ES-I3 (cell line): Measurements from ENCODE around the gene SFMBT1.
"Not testable (repeated sequence)": the region's sequence is repeated elsewhere in the genome, so short reads cannot be mapped to it uniquely, and the experiment has no call there.

Experiments used
- H3K36me3 ChIP-seq: 2 replicates; pipeline ENCODE4 v1.6.1; 2013; ENCODE audit warnings: mild to moderate bottlenecking, low read length, control low read depth, moderate library complexity; ENCODE audit not compliant: insufficient read depth
- H3K4me1 ChIP-seq: 2 replicates; pipeline ENCODE4 v1.6.1; 2013; ENCODE audit warnings: mild to moderate bottlenecking, control low read depth, low read length; ENCODE audit not compliant: insufficient read depth
- H3K9ac ChIP-seq: 2 replicates; pipeline ENCODE4 v1.6.1; 2013; ENCODE audit warnings: low read depth, mild to moderate bottlenecking, low read length, moderate library complexity
- H3K9me3 ChIP-seq: 2 replicates; pipeline ENCODE4 v1.6.1; 2013; ENCODE audit warnings: mild to moderate bottlenecking, low read length, moderate library complexity; ENCODE audit not compliant: control insufficient read depth, insufficient read depth

The SFMBT1 gene

GRCh38 chr3:53062905-53063304 is 17.0 kb upstream of the SFMBT1 start:
- no peaks in the 10 kb centered on the region for H3K4me1 ChIP-seq
- H3K36me3 ChIP-seq: no peaks in the 10 kb centered on the region
- H3K9ac ChIP-seq: no peak overlapping the region
- H3K9me3 ChIP-seq: no peaks in the 10 kb centered on the region

- Histone ChIP-seq H3K4me1 (no peaks in the 10 kb centered on the region), H3K9me3 (no peaks in the 10 kb centered on the region), H3K9ac (no peak overlapping the region), H3K36me3 (no peaks in the 10 kb centered on the region)
Measured at GRCh38 chr3:53056442-53056841, 10.6 kb upstream of the SFMBT1 start.

- not testable (repeated sequence) for H3K36me3 ChIP-seq, H3K9me3 ChIP-seq, H3K9ac ChIP-seq, H3K4me1 ChIP-seq
Measured at GRCh38 chr3:53054233-53054632, 8.4 kb upstream of the SFMBT1 start.

- Histone ChIP-seq H3K36me3 (no peaks in the 10 kb centered on the region), H3K4me1 (no peaks in the 10 kb centered on the region), H3K9me3 (no peaks in the 10 kb centered on the region), H3K9ac (no peak overlapping the region)
Measured at GRCh38 chr3:53051929-53052328, 6.1 kb upstream of the SFMBT1 start.

- Histone ChIP-seq H3K9me3 (no peaks in the 10 kb centered on the region), H3K4me1 (no peaks in the 10 kb centered on the region), H3K36me3 (no peaks in the 10 kb centered on the region), H3K9ac (no peak overlapping the region)
Measured at GRCh38 chr3:53049987-53050386, 4.1 kb upstream of the SFMBT1 start.

DNA sequence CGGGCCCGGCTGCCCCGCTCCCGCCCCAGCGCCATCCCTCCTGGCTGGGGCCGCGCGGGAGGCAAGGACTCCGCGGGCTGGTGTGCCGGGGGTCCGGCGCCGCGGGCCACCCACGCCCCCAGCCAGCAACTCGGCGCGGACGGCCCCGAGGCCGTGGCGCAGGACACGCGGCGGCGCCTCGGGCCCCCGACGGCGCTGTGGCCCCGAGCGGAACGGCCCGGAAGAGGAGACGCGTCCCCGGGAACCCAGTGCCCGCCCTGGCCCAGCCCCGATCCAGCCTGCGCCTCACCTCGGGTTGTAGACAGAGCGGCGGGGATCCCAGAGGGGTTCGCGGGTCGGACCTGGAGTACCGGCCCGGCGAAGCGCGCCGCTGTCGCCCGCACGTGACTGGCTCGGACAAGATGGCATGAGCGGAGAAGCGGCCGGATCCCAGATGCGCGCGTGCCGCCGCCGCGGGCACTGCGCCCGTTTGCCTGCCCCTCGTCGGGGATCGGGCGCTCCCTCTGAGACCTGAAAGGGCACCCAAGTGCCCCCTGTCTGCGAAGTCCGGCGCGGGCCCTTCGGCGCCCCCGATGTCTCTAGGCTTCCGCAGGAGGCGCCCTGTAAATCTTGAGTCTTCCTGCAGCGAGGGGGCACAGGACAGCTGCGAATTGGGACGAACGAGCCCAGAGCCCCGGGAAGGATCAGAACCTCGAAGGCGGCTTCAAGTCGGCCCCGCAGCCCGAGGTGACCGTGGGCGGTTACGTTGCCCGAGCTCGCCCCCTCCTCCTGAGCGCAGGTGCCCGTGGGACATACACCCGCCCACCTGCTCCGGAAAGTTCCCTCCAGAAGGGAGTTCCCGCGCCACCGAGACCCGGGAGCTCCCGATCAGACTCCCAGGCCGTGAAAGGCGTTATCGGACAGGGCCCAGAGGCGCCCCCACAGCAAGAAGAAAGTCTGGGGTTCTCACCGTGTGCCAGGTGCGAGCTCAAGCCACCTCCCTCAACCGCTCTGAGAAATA is 598 bp upstream of the SFMBT1 start:
- Histone ChIP-seq H3K36me3 (no peaks in the 10 kb centered on the region), H3K4me1 (peaks cover 10% of the 10 kb centered on the region; the same call in 1 of the 2 replicates), H3K9me3 (no peaks in the 10 kb centered on the region), H3K9ac (peak overlapping the region; percentile 91)

DNA sequence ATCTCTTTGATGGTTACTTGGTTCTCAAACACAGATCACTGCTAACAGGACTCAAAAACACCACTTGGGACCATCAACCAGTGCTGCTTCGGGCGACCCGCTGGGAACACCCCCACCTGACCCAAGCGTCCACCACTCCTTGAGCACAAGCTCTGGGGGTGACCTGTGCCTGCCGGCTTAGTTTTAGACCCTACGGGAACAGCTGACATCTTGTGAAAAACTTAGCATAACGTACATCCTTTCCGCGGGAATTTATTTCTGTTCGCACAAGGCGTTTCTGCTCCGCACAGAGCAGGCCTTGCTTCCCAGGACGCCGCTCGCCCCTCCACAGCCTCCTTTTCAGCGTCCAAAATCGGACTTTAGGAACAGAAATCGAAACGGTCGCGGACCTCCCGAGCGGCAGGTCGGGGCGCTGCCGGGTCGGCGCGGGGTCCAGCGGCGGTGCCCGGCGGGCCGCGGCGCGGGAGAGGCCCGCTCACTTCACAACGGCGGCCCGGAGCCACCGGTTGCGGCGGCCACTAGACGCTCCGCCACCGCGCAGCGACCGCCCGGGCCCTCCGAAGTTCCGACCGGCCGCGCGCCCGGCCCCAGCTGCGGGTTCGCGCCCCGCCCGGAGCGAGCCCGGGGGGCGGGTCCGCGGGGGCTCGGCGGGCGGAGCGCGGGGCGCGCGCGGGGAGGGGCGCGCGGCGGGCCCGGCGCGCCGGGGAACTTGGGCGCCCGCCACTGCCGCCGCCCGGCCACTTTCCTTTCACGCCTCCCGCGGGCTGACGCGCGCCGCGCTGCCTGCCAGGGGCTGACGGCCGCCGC is 959 bp downstream of the SFMBT1 start:
- peak overlapping the region; percentile 86 for H3K9ac ChIP-seq
- H3K4me1 ChIP-seq: peaks cover 10% of the 10 kb centered on the region; the same call in 1 of the 2 replicates
- H3K9me3 ChIP-seq: no peaks in the 10 kb centered on the region
- no peaks in the 10 kb centered on the region for H3K36me3 ChIP-seq

DNA sequence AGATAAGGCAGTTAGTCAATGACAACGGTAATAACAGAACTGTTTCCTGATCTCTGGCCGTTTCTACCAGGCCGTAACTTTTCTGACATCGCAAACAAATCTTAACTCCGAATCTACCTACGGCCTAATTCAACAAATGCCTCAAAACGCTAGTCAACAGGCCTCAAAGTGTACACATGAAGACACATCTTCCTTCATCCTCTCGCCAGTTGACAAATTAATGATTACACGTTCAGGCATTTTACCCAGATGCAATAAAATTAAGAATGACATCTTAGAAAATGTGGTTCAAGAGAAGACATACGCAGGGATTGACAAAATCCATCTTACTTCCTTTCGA is 1.5 kb downstream of the SFMBT1 start:
- Histone ChIP-seq H3K36me3 (no peaks in the 10 kb centered on the region), H3K4me1 (peaks cover 10% of the 10 kb centered on the region; the same call in 1 of the 2 replicates), H3K9ac (peak overlapping the region; percentile 86; the same call in 1 of the 2 replicates), H3K9me3 (no peaks in the 10 kb centered on the region)

DNA sequence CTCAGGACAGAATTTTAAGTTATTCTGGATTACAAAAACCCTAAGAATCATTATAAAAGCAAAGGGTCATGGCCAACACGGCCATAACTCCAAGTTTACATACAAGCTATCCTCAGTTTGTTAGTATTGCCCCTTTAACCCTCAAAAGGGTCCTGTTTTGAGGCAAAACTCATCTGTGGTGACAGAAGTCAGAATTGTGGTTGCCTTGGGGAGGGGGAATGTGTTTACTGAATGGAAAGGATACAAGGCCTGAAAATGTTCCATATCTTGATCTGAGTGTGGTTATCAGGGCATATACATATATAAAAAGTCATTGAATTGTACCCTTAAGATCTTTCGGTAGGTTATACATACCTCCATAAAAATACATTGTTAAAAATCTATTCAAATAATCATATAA is 2.1 kb downstream of the SFMBT1 start:
- Histone ChIP-seq H3K4me1 (peaks cover 10% of the 10 kb centered on the region; the same call in 1 of the 2 replicates), H3K36me3 (no peaks in the 10 kb centered on the region), H3K9me3 (no peaks in the 10 kb centered on the region), H3K9ac (no peak overlapping the region)

DNA sequence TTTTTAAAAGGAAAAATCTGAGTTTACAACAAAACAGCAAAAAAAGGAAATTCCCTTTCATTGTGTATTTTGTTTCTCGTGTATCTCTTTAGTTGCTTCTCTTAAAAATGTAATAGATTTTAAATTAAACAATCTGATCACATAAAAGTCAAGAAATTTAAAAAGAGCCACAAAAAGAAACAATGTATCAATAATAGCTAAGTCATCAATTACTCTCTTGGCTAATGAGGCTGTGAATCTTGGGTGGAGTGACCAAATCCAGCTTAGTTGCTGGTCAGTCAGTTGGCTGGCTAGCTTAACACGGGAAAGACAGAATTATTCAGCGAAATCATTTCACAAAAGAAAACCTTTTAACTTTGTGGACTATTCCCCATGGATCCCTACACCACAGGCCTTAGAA is 3.2 kb downstream of the SFMBT1 start:
- Histone ChIP-seq H3K9me3 (no peaks in the 10 kb centered on the region), H3K9ac (no peak overlapping the region; the same call in 1 of the 2 replicates), H3K36me3 (no peaks in the 10 kb centered on the region), H3K4me1 (peaks cover 10% of the 10 kb centered on the region; the same call in 1 of the 2 replicates)

DNA sequence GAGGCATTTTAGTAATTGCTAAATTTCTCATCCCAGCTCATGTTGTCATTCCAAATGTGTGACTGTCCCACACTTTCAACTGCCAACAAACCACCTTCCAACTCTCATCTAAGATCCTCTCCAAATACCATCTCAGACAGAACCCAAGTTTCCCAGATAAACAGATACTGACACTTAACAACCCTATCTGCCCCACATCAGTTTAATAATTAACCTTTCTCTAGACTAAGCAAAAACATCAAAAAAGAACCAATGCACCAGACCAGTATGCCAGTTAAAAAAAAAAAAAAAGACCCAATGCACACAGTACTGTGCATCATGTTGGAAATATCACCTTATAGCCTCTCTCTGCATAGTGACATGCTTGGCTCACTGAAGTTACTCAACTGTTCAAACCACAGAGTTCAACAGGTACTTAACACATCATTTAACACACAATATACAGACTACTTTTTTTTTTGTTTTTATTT is 5.5 kb downstream of the SFMBT1 start:
- no peak overlapping the region for H3K9ac ChIP-seq
- H3K36me3 ChIP-seq: no peaks in the 10 kb centered on the region
- H3K4me1 ChIP-seq: peaks cover 13% of the 10 kb centered on the region; the same call in 1 of the 2 replicates
- no peaks in the 10 kb centered on the region for H3K9me3 ChIP-seq

- Histone ChIP-seq H3K9me3 (no peaks in the 10 kb centered on the region), H3K9ac (no peak overlapping the region), H3K36me3 (no peaks in the 10 kb centered on the region), H3K4me1 (peaks cover 10% of the 10 kb centered on the region; the same call in 1 of the 2 replicates)
Measured at GRCh38 chr3:53039376-53039752, 6.5 kb downstream of the SFMBT1 start.

- no peaks in the 10 kb centered on the region for H3K36me3 ChIP-seq
- H3K9me3 ChIP-seq: no peaks in the 10 kb centered on the region
- H3K4me1 ChIP-seq: peaks cover 10% of the 10 kb centered on the region; the same call in 1 of the 2 replicates
Measured at GRCh38 chr3:53038679-53039375, 7.0 kb downstream of the SFMBT1 start.

More at GRCh38 chr3:53038679-53039375, 7.0 kb downstream of the SFMBT1 start:
- H3K9ac ChIP-seq: no peak overlapping the region
